Lung (tissue), 12 donors: ENCODE data around the gene FMO5. TPM values are rescaled to one million over a fixed set of nuclear protein-coding genes. Genes with fewer than 3 reads are reported as not detected.

Experiments used
- ATAC-seq: fragments of 200-7000 bp; cut with Tn5 transposase; one replicate; pipeline ENCODE4 v1.9.1; 2020; ENCODE audit warnings: moderate number of reproducible peaks; ENCODE audit not compliant: insufficient read depth, low FRiP score
- DNase-seq, 3 donors: peaks; one replicate each; pipeline ENCODE4 v3.0.0-alpha.2; 2013 to 2017
- H3K27ac ChIP-seq, 2 donors: one replicate each; pipeline ENCODE4 v1.5.1; 2013; ENCODE audit warnings: mild to moderate bottlenecking in 2 of 2, moderate library complexity in 2 of 2, control low read depth in 1 of 2, inconsistent platforms in 1 of 2, low read depth in 1 of 2, low read length in 1 of 2
- H3K27me3 ChIP-seq, 3 donors: one replicate each; pipeline ENCODE4 v1.5.1; 2013; ENCODE audit warnings: low read length in 2 of 3; ENCODE audit not compliant: control insufficient read depth in 3 of 3, insufficient read depth in 3 of 3
- H3K36me3 ChIP-seq, 4 donors: one replicate each; pipeline ENCODE4 v1.5.1; 2013; ENCODE audit warnings: low read length in 4 of 4, mild to moderate bottlenecking in 1 of 4, moderate library complexity in 1 of 4; ENCODE audit not compliant: control insufficient read depth in 4 of 4, insufficient read depth in 4 of 4
- H3K4me1 ChIP-seq, 5 donors: one replicate each; pipeline ENCODE4 v1.5.1; 2013; ENCODE audit warnings: low read length in 5 of 5, mild to moderate bottlenecking in 2 of 5, moderate library complexity in 1 of 5; ENCODE audit not compliant: control insufficient read depth in 5 of 5, insufficient read depth in 5 of 5
- H3K4me3 ChIP-seq: one replicate; pipeline ENCODE4 v1.5.1; 2013; ENCODE audit warnings: mild to moderate bottlenecking, control low read depth, moderate library complexity
- H3K9ac ChIP-seq, 2 donors: one replicate each; pipeline ENCODE4 v1.5.1; 2013; ENCODE audit warnings: low read length in 2 of 2, control low read depth in 1 of 2; ENCODE audit not compliant: insufficient read depth in 1 of 2
- H3K9me3 ChIP-seq, 4 donors: one replicate each; pipeline ENCODE4 v1.5.1; 2013; ENCODE audit warnings: low read length in 3 of 4, mild to moderate bottlenecking in 1 of 4, moderate library complexity in 1 of 4; ENCODE audit not compliant: control insufficient read depth in 4 of 4, insufficient read depth in 3 of 4
- CTCF ChIP-seq: IDR thresholded peaks from 2 replicates; pipeline ENCODE4 v1.5.1; 2012; ENCODE audit warnings: mild to moderate bottlenecking; ENCODE audit errors: control extremely low read depth, extremely low read depth
- WGBS, 2 donors: extraction: QIAGEN DNeasy Blood & Tissue Kit; methylation state at CpG; one replicate each; pipeline ENCODE4 v1.1.7; 2013; 5-methylcytosine and 5-hydroxymethylcytosine counted together
- polyA plus RNA-seq, 2 donors: library from polyadenylated mRNA; stranded (reverse); fragments of 200-250 nt; gene quantifications; one replicate each; pipeline ENCODE4 v1.2.1, GENCODE V29; 2013
- total RNA-seq, 2 donors: library from RNA; depleted of rRNA in 1 of 2; stranded (reverse); fragments of >200 nt in 1 of 2; gene quantifications; one replicate each; pipeline ENCODE4 v1.2.1, GENCODE V29; 2014 to 2021
- donor health status: control.
- donor health status: control.
- donor health status: Bipolar disorder and iron deficiency.
- donor health status: healthy.
- donor health status: DM: yes; HTN: yes; CAD: no.

The FMO5 gene
- total and polyA plus RNA-seq, 4 donors = 10.4 to 78.6 (median 28.2) TPM

GRCh38 chr1:147213271-147213670 is 11.9 kb downstream of the FMO5 start:
- Histone ChIP-seq H3K9ac (no peak overlapping the region), H3K36me3 (peaks cover 0 to 5% (median 0%) of the 10 kb centered on the region in 4 donors), H3K9me3 (no peaks in the 10 kb centered on the region), H3K27ac (no peak overlapping the region), H3K4me3 (no peak overlapping the region), H3K27me3 (no peaks in the 10 kb centered on the region), H3K4me1 (peaks cover 0 to 5% (median 0%) of the 10 kb centered on the region in 5 donors)
- no peak for TF ChIP-seq CTCF
- DNase-seq (no peak), ATAC-seq (no peak)

GRCh38 chr1:147211577-147211976 is 13.6 kb downstream of the FMO5 start:
- 94 to 98% methylated on average over 2 of the region's 2 CpGs for WGBS, 2 donors
- ATAC-seq (no peak), DNase-seq (no peak)
- no peak for TF ChIP-seq CTCF
- Histone ChIP-seq H3K36me3 (peaks cover 0 to 7% (median 0%) of the 10 kb centered on the region in 4 donors), H3K9ac (no peak overlapping the region), H3K4me3 (no peak overlapping the region), H3K4me1 (peaks cover 0 to 5% (median 0%) of the 10 kb centered on the region in 5 donors), H3K27me3 (no peaks in the 10 kb centered on the region), H3K27ac (no peak overlapping the region), H3K9me3 (no peaks in the 10 kb centered on the region)

DNA sequence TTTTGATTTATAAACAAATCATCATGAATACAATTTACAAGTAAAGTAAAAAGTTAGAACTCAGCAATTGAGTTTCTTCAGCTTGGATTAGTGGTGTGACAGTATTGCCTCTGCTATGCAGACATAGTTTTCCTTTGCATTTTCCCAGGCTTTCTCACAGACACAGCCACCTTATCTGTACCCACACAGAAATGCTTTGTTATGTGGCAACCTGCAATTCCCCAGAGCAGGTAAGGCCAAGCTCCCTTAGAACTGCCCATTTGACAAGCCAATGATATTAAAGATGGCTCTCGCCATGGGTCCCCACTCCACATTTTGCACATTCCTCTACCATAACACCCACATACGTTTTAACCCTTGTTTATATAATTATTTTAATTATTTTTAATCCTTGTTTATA is 14.2 kb downstream of the FMO5 start:
- H3K9me3 ChIP-seq = no peaks in the 10 kb centered on the region
- no peak for TF ChIP-seq CTCF
- H3K4me3 ChIP-seq = no peak overlapping the region
- DNase-seq (no peak), ATAC-seq (no peak)
- H3K27me3 ChIP-seq = no peaks in the 10 kb centered on the region
- no peak overlapping the region for H3K27ac ChIP-seq
- peaks cover 0 to 5% (median 0%) of the 10 kb centered on the region in 5 donors for H3K4me1 ChIP-seq
- H3K9ac ChIP-seq = no peak overlapping the region
- H3K36me3 ChIP-seq = peaks cover 0 to 7% (median 0%) of the 10 kb centered on the region in 4 donors
- 75 to 87% methylated on average over 2 of the region's 2 CpGs for WGBS, 2 donors
